ENCODE measurements around the gene ILDR1. TPM values are rescaled to one million over a fixed set of nuclear protein-coding genes. Genes with fewer than 3 reads are reported as not detected.

ILDR1 gene
- polyA plus RNA-seq, 3 donors = 6.7 to 9.5 (median 8.5) TPM

- peak; percentile 22 for DNase-seq
Observed at GRCh38 chr3:121995161-121996137, 26.6 kb downstream of the ILDR1 start.

GRCh38 chr3:121994551-121994950, 27.5 kb downstream of the ILDR1 start:
- no peak for DNase-seq

GRCh38 chr3:121992601-121993560, 29.2 kb downstream of the ILDR1 start:
- no peak for DNase-seq

GRCh38 chr3:121989943-121990342, 32.1 kb downstream of the ILDR1 start:
- DNase-seq = no peak

GRCh38 chr3:121988146-121988545, 33.9 kb downstream of the ILDR1 start:
- no peak for DNase-seq

GRCh38 chr3:121985846-121986245, 36.2 kb downstream of the ILDR1 start:
- DNase-seq = no peak

- DNase-seq = no peak
Observed at GRCh38 chr3:121981473-121981872, 40.6 kb downstream of the ILDR1 start.

GRCh38 chr3:121980450-121980796, 41.6 kb downstream of the ILDR1 start:
- DNase-seq = no peak

GRCh38 chr3:121979734-121980449, 42.2 kb downstream of the ILDR1 start:
- DNase-seq = no peak

- DNase-seq = no peak
Observed at GRCh38 chr3:121979246-121979645, 42.8 kb downstream of the ILDR1 start.

- no peak for DNase-seq
Observed at GRCh38 chr3:121976727-121977126, 45.3 kb downstream of the ILDR1 start.

GRCh38 chr3:121975702-121976302, 46.2 kb downstream of the ILDR1 start:
- DNase-seq = no peak

- no peak for DNase-seq
Observed at GRCh38 chr3:121974601-121975111, 47.4 kb downstream of the ILDR1 start.

GRCh38 chr3:121970047-121970446, 52.0 kb downstream of the ILDR1 start:
- peak; percentile 55 for DNase-seq

GRCh38 chr3:121969631-121970030, 52.4 kb downstream of the ILDR1 start:
- no peak for DNase-seq

GRCh38 chr3:121963608-121964007, 58.4 kb downstream of the ILDR1 start:
- DNase-seq = no peak

- DNase-seq = no peak
Observed at GRCh38 chr3:121962443-121962842, 59.6 kb downstream of the ILDR1 start.

- no peak for DNase-seq
Observed at GRCh38 chr3:121961283-121961682, 60.8 kb downstream of the ILDR1 start.

- no peak for DNase-seq
Observed at GRCh38 chr3:121958801-121959200, 63.2 kb downstream of the ILDR1 start.

GRCh38 chr3:121957674-121958415, 64.2 kb downstream of the ILDR1 start:
- no peak for DNase-seq

Data from renal pelvis (tissue), 4 donors.